HG02840 (cell line): ENCODE results near the gene DCAKD.

Experiments used
- ATAC-seq: cut with Tn5 transposase; IDR thresholded peaks from one replicate; pipeline ENCODE4 v1.9.1; 2021; ENCODE audit warnings: mild to moderate bottlenecking, moderate library complexity, moderate number of reproducible peaks; ENCODE audit not compliant: unreplicated experiment, low FRiP score

Gene DCAKD

DNA sequence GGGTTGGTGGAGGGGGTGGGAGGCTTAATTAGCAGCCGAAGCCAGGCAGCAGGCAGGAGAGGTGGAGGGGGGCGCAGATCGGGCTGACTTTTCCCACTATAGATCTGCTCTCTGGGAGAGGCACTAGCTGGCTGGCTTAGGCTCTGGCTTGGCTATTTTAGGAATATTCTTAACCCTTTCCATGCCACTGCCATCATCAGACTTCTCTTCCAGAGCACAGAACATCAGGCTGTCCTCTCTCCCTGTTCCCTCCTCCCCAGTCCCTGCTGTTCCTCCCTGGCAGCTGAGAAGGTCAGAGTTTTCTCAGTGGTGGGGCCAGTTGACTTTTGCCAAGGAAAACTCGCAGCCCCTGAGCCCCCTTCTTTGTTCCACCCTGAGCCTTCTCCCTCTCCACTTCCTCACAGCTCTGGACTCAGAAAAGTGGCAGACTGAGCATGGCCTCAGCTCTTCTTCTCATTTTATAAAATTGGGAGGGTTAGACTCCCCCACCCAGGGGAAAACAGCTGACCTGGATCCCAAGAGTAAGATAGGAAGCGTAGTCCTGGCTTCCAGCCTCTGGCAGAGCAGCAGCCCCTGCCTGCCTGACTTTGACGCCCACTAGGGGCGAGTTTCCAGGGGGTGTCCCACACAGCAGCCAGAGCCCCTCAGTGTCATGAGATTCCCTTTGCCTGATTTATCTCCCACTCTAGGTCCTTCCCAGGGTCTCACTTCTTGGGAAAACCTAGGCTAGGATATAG, 73.5 kb downstream of the DCAKD start:
- ATAC-seq = no peak

DNA sequence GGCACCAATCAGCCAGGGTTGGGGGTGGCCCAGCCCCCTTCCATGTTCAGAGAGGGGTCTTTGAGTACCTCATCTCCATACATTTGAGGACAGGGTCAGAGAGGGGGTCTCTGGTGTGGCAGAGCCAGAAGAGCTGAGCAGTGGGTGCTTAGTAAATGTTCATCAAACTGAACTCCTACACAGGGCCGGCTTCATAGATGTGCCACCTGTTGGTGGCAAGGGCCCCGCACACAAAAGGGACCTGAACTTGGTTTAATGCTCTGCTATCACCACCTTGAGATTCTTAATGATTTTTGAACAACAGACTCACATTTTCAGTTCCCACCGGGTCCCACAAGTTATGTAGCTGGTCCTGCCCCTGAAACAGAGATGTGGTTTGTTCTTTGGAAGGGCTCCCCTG, 74.4 kb downstream of the DCAKD start:
- ATAC-seq = no peak

DNA sequence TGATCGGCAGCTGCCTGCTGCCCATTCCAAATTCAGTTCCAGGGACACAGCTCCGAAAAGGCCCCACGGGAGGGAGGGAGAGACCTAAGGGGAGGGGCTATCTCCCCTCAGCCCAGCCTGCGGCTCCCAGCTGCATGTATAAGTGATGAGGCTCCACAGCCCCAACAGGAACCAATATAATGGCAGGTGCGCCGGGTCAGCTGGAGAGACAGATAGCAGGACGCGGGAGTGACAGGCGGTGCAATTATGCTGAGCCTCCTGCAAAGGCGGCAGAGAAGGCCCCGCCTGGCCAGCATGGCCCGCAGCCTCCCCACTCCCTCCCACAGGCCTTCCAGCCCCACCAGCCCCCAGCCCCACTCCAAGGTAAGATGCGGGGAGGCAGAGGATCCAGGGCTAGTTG, 75.2 kb downstream of the DCAKD start:
- ATAC-seq = no peak
